ENCODE data around the gene MYOZ1.

- TF ChIP-seq ZFP3 (CRISPR knock-in tag; IDR thresholded peaks at IDR 0.05): no peak
- no peak for TF ChIP-seq POU6F1 (CRISPR knock-in tag; IDR thresholded peaks at IDR 0.05; ENCODE audit: borderline replicate concordance, low read depth)
- TF ChIP-seq CREB5 (CRISPR knock-in tag; IDR thresholded peaks at IDR 0.05; ENCODE audit: low read depth): no peak
- TF ChIP-seq ISL1 (CRISPR knock-in tag; IDR thresholded peaks at IDR 0.05): no peak
- no peak for TF ChIP-seq RARB (CRISPR knock-in tag; IDR thresholded peaks at IDR 0.05)
- TF ChIP-seq ZFP30 (CRISPR knock-in tag; IDR thresholded peaks at IDR 0.05): no peak
- no peak for TF ChIP-seq PPARA (CRISPR knock-in tag; IDR thresholded peaks at IDR 0.05; ENCODE audit: borderline replicate concordance)
- TF ChIP-seq ARNTL (CRISPR knock-in tag; IDR thresholded peaks at IDR 0.05; ENCODE audit: borderline replicate concordance, low read depth): no peak
- TF ChIP-seq ZNF8 (CRISPR knock-in tag; IDR thresholded peaks at IDR 0.05): no peak
- TF ChIP-seq BACH2 (CRISPR knock-in tag; IDR thresholded peaks at IDR 0.05; ENCODE audit: borderline replicate concordance): no peak
- no peak for TF ChIP-seq PATZ1 (CRISPR knock-in tag; IDR thresholded peaks at IDR 0.05; ENCODE audit: borderline replicate concordance)
- no peak for TF ChIP-seq TOX (CRISPR knock-in tag; IDR thresholded peaks at IDR 0.05; ENCODE audit: borderline replicate concordance)
- no peak for TF ChIP-seq ESRRG (CRISPR knock-in tag; IDR thresholded peaks at IDR 0.05)
- no peak for TF ChIP-seq GLIS3 (CRISPR knock-in tag; IDR thresholded peaks at IDR 0.05)
Measured at GRCh38 chr10:73645251-73645650, 4.0 kb upstream of the MYOZ1 start.
